ENCODE data around the gene CCIN.
"Not testable (repeated sequence)": the region's sequence is repeated elsewhere in the genome, so short reads cannot be mapped to it uniquely, and the experiment has no call there.

Gene CCIN

DNA sequence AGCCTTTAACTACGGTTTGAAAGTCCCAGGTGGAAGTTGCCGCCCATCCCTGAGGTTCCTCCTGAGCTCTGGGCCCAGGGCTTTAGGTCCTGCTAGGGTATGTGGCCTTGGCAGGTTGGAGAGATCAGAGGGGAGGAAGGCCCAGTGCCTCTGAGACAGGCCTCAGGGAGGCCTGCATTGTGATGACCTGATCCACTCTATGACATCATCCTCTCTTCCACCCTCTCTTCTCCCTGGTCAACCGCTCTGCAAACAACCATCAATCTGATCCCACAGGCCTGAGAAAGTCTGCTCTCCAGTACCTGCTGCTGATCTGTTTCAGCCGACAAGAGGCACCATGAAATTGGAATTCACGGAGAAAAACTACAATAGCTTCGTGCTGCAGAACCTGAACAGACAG, at the start of gene CCIN:
Gene CCIN (plus strand): TSS at position 223 of the 400 bp plus-strand sequence. CDS start 115 bp downstream, at position 338.
- no peak for FAIRE-seq

DNA sequence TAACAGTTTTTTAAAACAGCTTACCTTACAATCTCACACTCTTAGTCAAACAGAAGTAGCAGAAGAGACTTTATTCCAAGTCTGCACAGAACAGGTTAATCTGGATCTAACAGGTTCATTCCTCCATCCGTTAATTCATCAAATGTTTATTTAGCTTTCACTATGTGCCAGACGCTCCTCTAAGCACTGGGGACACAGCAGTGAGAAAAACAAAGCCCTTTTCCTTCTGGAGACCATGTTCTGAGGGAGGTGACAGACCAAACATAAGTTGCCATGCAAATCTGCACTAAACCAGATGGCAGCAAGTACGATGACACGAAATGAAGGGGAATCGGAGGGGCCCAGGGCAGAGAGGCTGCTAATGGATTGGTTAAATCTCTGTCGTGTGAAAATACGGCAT, 49.7 kb upstream of the CCIN start:
- no peak for FAIRE-seq

- no peak for FAIRE-seq
Observed at GRCh38 chr9:36120705-36121104, 48.5 kb upstream of the CCIN start.

GRCh38 chr9:36121971-36122370, 47.2 kb upstream of the CCIN start:
- FAIRE-seq = no peak

GRCh38 chr9:36123515-36123914, 45.7 kb upstream of the CCIN start:
- no peak for FAIRE-seq

DNA sequence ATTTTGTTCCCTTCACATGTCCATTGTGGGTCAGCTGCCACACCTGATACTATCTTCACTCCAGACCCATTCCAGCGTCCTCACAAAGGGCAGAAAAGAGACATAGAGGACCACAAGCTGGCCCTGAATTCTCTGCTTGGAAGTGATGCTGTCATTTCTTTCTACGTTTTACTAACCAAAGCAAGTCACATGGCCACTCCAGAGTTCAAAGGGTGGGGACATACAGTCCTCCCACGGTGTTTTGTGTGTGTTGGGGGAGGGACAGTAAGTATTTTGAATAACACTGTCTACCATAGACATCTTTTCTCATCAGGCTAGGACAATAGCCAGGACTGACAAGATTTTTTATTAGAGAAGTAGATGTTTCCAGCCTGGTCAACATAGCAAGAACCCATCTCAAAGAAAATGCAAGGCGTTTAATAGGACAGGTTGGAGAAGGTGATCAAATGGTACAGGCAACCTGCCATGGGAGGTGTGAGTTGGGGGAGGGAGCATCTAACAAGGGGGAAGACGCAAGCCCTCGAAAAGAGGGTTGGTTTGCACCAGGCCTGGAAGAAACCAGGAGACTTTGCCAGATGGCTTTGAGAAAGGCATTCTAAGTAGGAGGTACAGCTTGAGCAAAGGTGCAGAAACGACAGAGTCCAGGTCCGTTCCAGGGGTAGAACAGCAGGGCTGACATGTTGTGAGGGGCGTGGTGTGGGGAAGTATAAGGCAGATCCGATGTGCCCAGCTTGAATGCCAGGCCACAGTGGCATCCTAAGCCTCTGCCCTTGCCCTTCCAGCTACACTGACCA, 43.9 kb upstream of the CCIN start:
- no peak for FAIRE-seq

- FAIRE-seq = no peak
Observed at GRCh38 chr9:36126016-36126730, 43.0 kb upstream of the CCIN start.

- FAIRE-seq = no peak
Observed at GRCh38 chr9:36127652-36128244, 41.4 kb upstream of the CCIN start.

DNA sequence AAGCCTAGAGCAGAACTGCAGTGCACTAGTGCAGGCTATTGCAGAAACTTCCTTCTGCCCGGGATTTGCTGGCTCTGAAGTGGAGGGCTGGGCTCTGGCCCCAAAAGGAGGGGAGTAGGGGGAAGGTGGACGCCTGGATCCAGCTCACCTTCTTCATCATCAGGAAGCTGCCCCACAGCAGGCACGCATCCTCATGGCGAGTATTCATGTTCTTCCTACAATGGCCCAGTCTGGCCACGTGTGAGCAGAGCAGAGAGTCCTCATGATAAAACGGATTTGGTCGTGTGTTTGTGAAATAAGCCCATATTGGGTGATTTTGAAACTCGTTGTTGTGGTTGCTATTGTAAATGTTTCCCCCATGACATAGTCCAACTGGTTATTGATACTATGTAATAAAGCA, 40.8 kb upstream of the CCIN start:
- FAIRE-seq = no peak

GRCh38 chr9:36129139-36129538, 40.0 kb upstream of the CCIN start:
- no peak for FAIRE-seq

DNA sequence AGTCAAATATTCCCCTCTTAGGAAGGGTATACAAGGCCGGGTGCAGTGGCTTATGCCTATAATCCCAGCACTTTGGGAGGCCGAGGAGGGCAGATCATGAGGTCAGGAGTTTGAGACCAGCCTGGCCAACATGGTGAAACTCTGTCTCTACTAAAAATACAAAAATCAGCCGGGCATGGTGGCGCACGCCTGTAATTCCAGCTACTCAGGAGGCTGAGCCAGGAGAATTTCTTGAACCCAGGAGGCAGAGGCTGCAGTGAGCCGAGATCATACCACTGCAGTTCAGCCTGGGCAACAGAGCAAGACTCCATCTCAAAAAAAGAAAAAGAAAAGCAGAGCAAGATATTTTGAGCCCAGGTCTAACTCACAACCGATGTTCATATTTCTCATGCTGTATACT, 37.5 kb upstream of the CCIN start:
- FAIRE-seq = not testable (repeated sequence)

GRCh38 chr9:36132086-36132485, 37.1 kb upstream of the CCIN start:
- FAIRE-seq = no peak

- no peak for FAIRE-seq
Observed at GRCh38 chr9:36134761-36135505, 34.3 kb upstream of the CCIN start.

- no peak for FAIRE-seq
Observed at GRCh38 chr9:36135741-36136271, 33.4 kb upstream of the CCIN start.

GRCh38 chr9:36136272-36136893, 32.8 kb upstream of the CCIN start, which contains the start of gene GLIPR2:
Gene GLIPR2 (plus strand): TSS chr9:36136733. CDS start chr9:36136779, 46 bp downstream.
- no peak for FAIRE-seq

GRCh38 chr9:36136894-36137391, 32.2 kb upstream of the CCIN start:
- no peak for FAIRE-seq

GRCh38 chr9:36137392-36138004, 31.7 kb upstream of the CCIN start:
- FAIRE-seq = no peak

- no peak for FAIRE-seq
Observed at GRCh38 chr9:36138496-36138895, 30.7 kb upstream of the CCIN start.

DNA sequence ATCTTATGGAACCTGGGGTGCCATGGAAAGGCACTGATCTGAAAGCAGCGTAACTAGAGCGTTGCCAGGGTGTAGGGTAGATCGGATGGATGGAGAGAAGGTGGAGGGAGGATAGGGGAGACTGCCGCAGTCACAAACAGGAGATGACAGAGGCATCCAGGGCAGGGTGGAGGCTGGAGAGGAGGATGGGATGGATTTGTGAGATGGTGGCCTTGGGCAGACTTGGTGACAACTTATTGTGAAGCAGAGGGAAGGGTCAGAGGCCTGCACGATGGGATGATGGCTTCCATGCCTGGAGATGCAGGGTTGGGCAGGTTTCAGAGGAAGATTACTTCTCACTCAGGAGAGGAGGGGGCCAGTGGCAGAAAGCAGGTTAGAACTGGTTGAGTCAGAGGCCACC, 30.3 kb upstream of the CCIN start:
- FAIRE-seq = no peak

GRCh38 chr9:36140086-36141084, 28.8 kb upstream of the CCIN start:
- FAIRE-seq = no peak
